GM18505 (cell line): ENCODE measurements around the gene SDK1.
"Not testable (repeated sequence)": the region's sequence is repeated elsewhere in the genome, so short reads cannot be mapped to it uniquely, and the experiment has no call there.

ENCODE experiments used
- ATAC-seq: cut with Tn5 transposase; IDR thresholded peaks from one replicate; pipeline ENCODE4 v1.9.1; 2021; ENCODE audit not compliant: unreplicated experiment
- POLR2A ChIP-seq: IDR thresholded peaks from 4 replicates; pipeline ENCODE4 v1.6.1; 2011; ENCODE audit warnings: borderline replicate concordance; ENCODE audit not compliant: insufficient read depth, insufficient read length; ENCODE audit errors: extremely low read depth

Gene SDK1

DNA sequence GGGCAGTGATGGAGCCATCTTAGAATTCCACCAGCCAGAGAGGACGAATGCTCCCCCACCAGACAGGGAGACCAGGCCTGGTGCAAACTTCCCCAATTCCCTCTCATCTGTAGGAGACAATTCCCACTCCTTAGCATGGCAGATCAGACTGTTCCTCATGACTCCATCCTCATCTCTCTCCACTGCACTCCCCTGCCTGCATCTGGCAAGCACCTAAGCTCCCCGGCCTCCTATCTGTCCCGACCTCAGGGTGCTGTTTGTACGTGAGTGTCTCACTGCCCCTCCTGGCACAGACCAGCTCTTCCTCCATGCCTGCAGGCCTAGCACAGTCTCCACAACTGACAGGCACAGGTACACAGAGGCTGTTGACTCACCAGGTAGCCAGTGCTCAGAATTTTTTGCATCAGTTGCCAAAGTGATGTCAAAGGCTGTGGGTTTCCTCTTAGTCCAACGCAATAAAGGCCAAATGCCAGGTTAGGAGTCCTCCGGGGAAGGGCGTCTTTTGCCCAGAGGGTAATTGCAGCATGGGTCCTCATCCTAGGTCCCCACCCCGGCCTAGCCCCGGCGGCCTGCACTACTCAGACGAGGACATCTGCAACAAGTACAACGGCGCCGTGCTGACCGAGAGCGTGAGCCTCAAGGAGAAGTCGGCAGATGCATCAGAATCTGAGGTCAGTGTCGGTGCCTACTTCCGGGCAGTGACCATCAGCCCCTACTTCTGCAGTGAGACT lies 944.2 kb downstream of the SDK1 start:
- TF ChIP-seq POLR2A, result no peak
- ATAC-seq, result no peak

DNA sequence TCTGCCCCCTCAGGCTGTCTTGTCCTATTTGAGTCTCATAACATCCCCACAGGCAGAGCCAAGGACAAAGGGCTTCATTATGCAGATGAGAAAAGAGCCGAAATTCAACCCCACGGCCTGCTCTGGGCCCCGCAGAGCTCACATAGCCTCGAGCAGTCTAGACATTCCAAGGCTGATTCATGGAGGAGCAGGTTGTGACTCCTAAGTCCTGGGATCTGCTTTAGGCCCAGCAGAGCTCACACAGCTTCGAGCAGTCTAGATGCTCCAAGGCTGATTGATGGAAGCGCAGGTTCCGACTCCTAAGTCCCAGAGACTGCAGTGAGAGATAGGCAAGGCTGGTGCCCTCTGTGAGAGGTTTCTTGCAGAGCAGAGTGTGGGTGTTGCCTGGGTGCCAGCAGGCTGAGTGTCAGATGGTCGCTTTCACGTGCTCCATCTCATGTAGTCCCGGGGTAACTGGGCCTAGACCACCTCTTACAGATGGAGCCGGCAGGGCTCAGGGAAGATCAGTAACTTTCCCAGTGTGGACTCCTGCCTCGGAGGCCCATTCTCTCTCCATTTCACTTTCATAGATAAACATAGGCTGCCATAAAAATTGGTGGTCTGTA lies 944.9 kb downstream of the SDK1 start:
- no peak for TF ChIP-seq POLR2A

GRCh38 chr7:4246536-4246935 lies 945.5 kb downstream of the SDK1 start:
- no peak for TF ChIP-seq POLR2A
- no peak for ATAC-seq

More for the DNA sequence above, 944.9 kb downstream of the SDK1 start:
- ATAC-seq, result no peak

GRCh38 chr7:4247106-4247876 lies 946.2 kb downstream of the SDK1 start:
- no peak for ATAC-seq
- TF ChIP-seq POLR2A, result no peak

- TF ChIP-seq POLR2A, result no peak
- ATAC-seq, result no peak
Observed at GRCh38 chr7:4248295-4248694, 947.2 kb downstream of the SDK1 start.

DNA sequence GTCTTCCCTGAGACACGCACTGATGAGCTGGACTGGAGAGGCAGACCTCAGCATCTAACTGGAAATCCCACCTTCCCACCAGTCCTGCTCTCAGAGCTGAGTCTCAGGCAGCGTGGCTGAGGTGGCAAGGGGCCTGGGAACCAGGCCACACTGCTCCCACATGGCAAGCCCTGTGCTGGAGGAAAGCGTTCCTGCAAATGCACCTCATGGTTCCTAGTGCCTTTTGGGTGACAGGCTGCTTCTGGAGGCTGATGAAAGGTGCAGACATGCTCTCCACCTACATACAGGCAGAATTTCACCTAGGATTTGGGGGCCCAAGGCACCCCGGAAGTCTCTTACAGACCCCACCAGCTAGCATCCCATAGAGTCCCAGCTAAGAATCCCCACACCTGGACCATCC lies 948.2 kb downstream of the SDK1 start:
- no peak for ATAC-seq
- TF ChIP-seq POLR2A, result no peak

DNA sequence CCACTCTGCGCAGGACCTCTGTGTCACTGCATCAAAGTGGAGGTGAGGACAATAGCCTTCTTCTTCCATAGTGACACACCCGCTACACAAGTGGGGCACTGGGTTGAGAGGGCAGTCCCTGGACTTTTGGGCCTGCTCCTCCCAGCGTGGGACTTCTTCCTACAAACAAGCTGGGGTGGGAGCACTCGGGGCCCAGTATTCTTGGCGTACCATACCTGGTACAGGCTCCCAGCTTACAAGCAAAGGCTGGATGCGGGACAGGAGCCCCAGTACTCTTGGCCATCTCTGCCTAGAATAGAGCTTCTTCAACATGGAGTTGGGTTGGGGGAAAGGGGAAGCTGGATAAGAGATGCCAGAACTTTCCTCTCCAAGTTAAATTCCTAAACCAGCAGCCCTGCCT lies 954.3 kb downstream of the SDK1 start:
- ATAC-seq, result no peak
- no peak for TF ChIP-seq POLR2A

GRCh38 chr7:4256286-4256685 lies 955.2 kb downstream of the SDK1 start:
- TF ChIP-seq POLR2A, result no peak
- no peak for ATAC-seq

DNA sequence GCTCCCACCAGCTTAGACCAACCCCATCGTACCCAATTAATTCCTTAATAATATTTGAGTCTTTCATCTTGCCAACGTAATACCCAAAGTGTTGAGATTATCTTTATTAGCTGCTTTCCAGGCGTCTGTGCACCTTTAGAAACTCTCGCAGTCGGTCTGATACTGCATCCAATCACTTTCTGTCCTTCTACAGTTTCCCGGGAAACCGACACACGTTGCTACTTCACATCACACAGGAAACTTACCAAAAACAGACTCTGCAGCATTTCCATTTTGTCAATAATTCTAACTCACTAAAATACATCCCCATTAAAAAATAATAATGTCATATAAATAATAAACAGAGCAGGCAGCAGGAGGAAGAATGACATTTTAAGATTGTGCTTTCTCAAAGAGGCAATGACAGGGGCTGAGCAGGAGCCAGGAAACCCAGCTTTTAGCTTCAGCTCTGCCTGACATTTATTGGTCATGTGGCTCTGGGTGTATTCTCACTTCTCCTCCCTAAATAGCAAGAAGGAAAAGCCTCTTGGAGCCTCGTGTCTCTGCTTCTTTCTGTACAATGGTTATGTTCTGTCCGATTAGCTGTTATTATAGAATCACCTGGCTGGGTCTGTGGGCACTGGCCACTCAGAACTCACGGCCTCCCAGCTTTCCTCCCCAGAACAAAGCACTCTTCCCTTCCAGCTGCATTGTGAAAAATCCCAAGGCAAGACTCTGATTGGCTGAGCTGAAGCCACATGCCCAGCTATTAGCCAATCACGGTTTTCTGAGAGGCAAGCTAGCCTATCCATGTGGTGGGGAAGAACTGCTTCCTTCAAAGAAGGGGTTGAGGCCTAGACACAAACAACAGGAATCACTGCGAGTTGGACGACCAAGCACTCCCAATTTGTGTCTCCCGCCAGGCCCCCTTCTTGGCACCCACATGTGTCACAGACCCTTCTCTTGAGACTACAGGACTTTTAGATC lies 956.4 kb downstream of the SDK1 start:
- no peak for ATAC-seq

GRCh38 chr7:4260116-4260515 lies 959.1 kb downstream of the SDK1 start:
- ATAC-seq, result not testable (repeated sequence)

More for the DNA sequence above, 956.4 kb downstream of the SDK1 start:
- TF ChIP-seq POLR2A, result no peak

GRCh38 chr7:4260867-4261600 lies 960.0 kb downstream of the SDK1 start:
- no peak for TF ChIP-seq POLR2A
- ATAC-seq, result no peak

- no peak for ATAC-seq
- no peak for TF ChIP-seq POLR2A
Observed at GRCh38 chr7:4261601-4261960, 960.5 kb downstream of the SDK1 start.

GRCh38 chr7:4264206-4264605 lies 963.2 kb downstream of the SDK1 start:
- ATAC-seq, result not testable (repeated sequence)
